ENCODE results near the gene SLC24A4. TPM values are rescaled to one million over a fixed set of nuclear protein-coding genes. Genes with fewer than 3 reads are reported as not detected.
"Not testable (repeated sequence)": the region's sequence is repeated elsewhere in the genome, so short reads cannot be mapped to it uniquely, and the experiment has no call there.

The SLC24A4 gene
- total and polyA plus RNA-seq, 4 donors: 0.47 to 2.4 (median 1.0) TPM

DNA sequence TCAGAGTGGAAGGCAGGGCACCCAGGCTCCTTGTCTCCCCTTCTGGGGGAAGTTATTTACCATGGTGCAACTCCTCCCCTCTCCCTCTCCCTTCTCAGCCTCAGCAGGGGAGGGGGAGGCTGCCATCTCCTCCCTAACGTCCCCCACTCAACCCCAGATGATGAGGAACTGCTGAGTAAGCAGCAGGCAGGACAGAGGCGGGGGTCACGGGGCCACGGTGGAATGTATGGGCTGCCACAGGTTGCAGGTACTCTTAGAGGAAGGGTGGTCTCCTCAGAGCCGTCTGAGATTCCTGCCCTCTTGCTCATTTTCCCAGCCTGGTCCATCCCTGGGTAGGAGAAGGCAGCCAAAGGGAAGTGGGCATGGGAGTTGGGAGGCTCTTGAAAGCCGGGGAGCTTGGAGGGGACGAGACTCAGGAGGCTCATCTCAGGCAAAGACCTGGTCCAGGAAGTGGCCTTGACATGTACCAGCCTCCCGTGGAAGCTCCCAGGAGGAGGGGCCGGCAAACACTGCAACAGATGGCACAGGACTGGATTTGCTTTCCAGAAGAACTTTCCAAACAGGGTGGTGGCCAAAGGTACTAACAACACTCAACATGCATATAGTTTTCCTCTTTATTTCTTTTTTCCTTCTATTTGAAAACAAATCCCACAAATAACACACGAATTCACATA lies 209.7 kb downstream of the SLC24A4 start:
- Histone ChIP-seq H3K4me1 (ENCODE audit: control insufficient read depth in 5 of 5, insufficient read depth in 5 of 5, low read length in 5 of 5) (peaks cover 0 to 22% (median 7%) of the 10 kb centered on the region in 5 donors), H3K27me3 (ENCODE audit: control insufficient read depth in 3 of 3, insufficient read depth in 3 of 3, low read length in 2 of 3) (no peaks in the 10 kb centered on the region), H3K4me3 (no peak overlapping the region), H3K9ac (ENCODE audit: insufficient read depth in 1 of 2, low read length in 2 of 2) (no peak overlapping the region), H3K36me3 (ENCODE audit: control insufficient read depth in 4 of 4, insufficient read depth in 4 of 4, low read length in 4 of 4) (no peaks in the 10 kb centered on the region), H3K9me3 (ENCODE audit: control insufficient read depth in 4 of 4, insufficient read depth in 3 of 4, low read length in 3 of 4) (no peaks in the 10 kb centered on the region), H3K27ac (ENCODE audit: low read depth in 1 of 2, low read length in 1 of 2) (peak overlapping the region in 1 of 2 donors; percentile 14)
- no peak for ATAC-seq (ENCODE audit: insufficient read depth, low FRiP score)
- TF ChIP-seq, protein P1, sequence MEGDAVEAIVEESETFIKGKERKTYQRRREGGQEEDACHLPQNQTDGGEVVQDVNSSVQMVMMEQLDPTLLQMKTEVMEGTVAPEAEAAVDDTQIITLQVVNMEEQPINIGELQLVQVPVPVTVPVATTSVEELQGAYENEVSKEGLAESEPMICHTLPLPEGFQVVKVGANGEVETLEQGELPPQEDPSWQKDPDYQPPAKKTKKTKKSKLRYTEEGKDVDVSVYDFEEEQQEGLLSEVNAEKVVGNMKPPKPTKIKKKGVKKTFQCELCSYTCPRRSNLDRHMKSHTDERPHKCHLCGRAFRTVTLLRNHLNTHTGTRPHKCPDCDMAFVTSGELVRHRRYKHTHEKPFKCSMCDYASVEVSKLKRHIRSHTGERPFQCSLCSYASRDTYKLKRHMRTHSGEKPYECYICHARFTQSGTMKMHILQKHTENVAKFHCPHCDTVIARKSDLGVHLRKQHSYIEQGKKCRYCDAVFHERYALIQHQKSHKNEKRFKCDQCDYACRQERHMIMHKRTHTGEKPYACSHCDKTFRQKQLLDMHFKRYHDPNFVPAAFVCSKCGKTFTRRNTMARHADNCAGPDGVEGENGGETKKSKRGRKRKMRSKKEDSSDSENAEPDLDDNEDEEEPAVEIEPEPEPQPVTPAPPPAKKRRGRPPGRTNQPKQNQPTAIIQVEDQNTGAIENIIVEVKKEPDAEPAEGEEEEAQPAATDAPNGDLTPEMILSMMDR (IDR thresholded peaks at IDR 0.05; ENCODE audit: control extremely low read depth, extremely low read depth): no peak
- 40 to 54% methylated on average over 10 of the region's 10 CpGs for WGBS, 2 donors
- no peak for DNase-seq

DNA sequence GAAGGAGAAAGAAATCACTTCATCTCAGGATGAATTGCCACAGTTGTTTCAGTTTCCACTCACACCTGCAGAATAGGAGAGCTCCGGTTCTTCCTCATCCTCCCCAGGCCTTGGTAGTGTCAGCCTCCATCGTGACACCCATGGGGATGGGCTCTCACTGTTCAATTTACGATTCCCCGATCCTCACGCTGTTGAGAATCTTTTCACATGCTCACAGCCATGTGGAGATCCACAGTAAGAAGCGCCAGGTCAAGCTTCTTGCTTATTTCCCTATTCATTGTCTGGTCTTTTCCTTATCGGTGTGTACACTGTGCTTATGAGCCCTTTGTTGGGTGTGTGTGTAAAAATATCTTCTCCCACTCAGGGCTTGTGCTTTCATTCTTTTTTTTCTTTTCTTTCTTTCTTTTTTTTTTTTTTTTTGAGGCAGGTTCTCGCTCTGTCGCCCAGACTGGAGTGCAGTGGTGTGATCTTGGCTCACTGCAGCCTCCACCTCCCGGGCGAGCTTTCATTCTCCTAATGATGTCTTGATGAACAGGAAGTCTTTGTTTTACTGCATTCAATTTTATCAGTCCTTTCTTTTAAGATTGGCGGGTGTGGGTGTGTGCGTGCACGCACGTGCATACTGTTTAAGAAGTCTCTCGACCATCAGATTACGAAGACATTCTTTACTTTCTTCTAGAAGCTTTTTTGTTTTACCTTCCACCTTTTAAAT lies 212.1 kb downstream of the SLC24A4 start:
- ATAC-seq (ENCODE audit: insufficient read depth, low FRiP score): no peak
- no peak for DNase-seq

DNA sequence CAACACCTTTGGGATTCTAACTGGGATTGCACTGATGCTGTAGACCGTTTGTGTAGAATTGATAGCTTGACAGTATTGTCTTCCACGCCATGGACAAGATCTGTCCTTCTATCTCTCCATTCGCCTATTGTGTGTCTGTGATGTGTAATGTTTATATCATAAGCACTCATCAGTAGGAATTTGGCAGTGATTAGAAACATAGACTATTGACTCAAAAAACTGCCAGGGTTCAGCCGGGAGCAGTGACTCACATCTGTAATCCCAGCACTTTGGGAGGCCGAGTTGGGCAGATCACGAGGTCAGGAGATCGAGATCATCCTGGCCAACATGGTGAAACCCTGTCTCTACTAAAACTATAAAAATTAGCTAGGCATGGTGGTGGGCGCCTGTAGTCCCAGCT lies 213.3 kb downstream of the SLC24A4 start:
- not testable (repeated sequence) for H3K9me3 ChIP-seq (ENCODE audit: control insufficient read depth in 4 of 4, insufficient read depth in 3 of 4, low read length in 3 of 4); ATAC-seq (ENCODE audit: insufficient read depth, low FRiP score); H3K4me3 ChIP-seq; H3K27me3 ChIP-seq (ENCODE audit: control insufficient read depth in 3 of 3, insufficient read depth in 3 of 3, low read length in 2 of 3); H3K9ac ChIP-seq (ENCODE audit: insufficient read depth in 1 of 2, low read length in 2 of 2); H3K36me3 ChIP-seq (ENCODE audit: control insufficient read depth in 4 of 4, insufficient read depth in 4 of 4, low read length in 4 of 4)
- DNase-seq: peak in 1 of 3 donors; percentile 56
- WGBS, 2 donors: 76 to 83% methylated on average over 8 of the region's 8 CpGs
- peaks cover 8 to 45% (median 20%) of the 10 kb centered on the region in 5 donors for H3K4me1 ChIP-seq (ENCODE audit: control insufficient read depth in 5 of 5, insufficient read depth in 5 of 5, low read length in 5 of 5)
- peak overlapping the region in 1 of 2 donors; percentile 8 for H3K27ac ChIP-seq (ENCODE audit: low read depth in 1 of 2, low read length in 1 of 2)

More for the DNA sequence above, 212.1 kb downstream of the SLC24A4 start:
- 54 to 69% methylated on average over 17 of the region's 17 CpGs for WGBS, 2 donors
- Histone ChIP-seq H3K4me1 (ENCODE audit: control insufficient read depth in 5 of 5, insufficient read depth in 5 of 5, low read length in 5 of 5) (peaks cover 6 to 35% (median 20%) of the 10 kb centered on the region in 5 donors), H3K4me3 (no peak overlapping the region), H3K27ac (ENCODE audit: low read depth in 1 of 2, low read length in 1 of 2) (peak overlapping the region in 1 of 2 donors; percentile 48), H3K9ac (ENCODE audit: insufficient read depth in 1 of 2, low read length in 2 of 2) (no peak overlapping the region), H3K36me3 (ENCODE audit: control insufficient read depth in 4 of 4, insufficient read depth in 4 of 4, low read length in 4 of 4) (no peaks in the 10 kb centered on the region), H3K9me3 (ENCODE audit: control insufficient read depth in 4 of 4, insufficient read depth in 3 of 4, low read length in 3 of 4) (no peaks in the 10 kb centered on the region), H3K27me3 (ENCODE audit: control insufficient read depth in 3 of 3, insufficient read depth in 3 of 3, low read length in 2 of 3) (no peaks in the 10 kb centered on the region)
- TF ChIP-seq, protein P1 (IDR thresholded peaks at IDR 0.05; ENCODE audit: control extremely low read depth, extremely low read depth): no peak

DNA sequence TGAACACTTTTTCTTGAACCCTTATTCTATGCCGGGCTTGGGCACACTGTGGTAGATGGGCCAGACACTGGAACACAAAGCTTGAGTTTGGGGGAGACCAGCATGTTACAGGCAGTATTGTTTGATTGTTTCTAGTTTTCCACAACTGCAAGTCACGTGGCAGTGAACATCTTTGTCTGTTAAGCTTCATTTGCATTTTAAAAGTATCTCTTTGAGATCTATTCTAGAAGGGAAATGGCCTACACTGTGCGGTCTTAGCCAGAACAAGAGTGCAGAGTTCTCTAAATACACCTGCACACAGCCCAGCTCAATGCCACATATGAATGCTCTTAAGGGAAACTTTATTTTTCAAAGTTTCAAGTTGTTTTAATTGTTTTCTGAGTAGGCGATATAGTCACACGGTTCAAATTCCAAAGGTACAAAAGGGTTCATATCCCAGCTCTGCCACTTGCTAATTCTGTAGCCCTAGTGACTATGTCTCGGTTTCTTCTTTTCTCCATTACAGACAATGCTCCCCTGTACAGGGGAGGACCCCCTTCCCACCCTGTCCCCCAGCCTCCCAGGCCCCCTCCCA lies 215.5 kb downstream of the SLC24A4 start:
- whole genome bisulfite sequencing, 2 donors: 79 to 82% methylated on average over 6 of the region's 6 CpGs
- Histone ChIP-seq H3K4me1 (ENCODE audit: control insufficient read depth in 5 of 5, insufficient read depth in 5 of 5, low read length in 5 of 5) (peaks cover 9 to 38% (median 20%) of the 10 kb centered on the region in 5 donors), H3K27me3 (ENCODE audit: control insufficient read depth in 3 of 3, insufficient read depth in 3 of 3, low read length in 2 of 3) (no peaks in the 10 kb centered on the region), H3K36me3 (ENCODE audit: control insufficient read depth in 4 of 4, insufficient read depth in 4 of 4, low read length in 4 of 4) (no peaks in the 10 kb centered on the region), H3K4me3 (no peak overlapping the region), H3K9me3 (ENCODE audit: control insufficient read depth in 4 of 4, insufficient read depth in 3 of 4, low read length in 3 of 4) (no peaks in the 10 kb centered on the region), H3K27ac (ENCODE audit: low read depth in 1 of 2, low read length in 1 of 2) (no peak overlapping the region), H3K9ac (ENCODE audit: insufficient read depth in 1 of 2, low read length in 2 of 2) (no peak overlapping the region)
- DNase-seq (no peak), ATAC-seq (ENCODE audit: insufficient read depth, low FRiP score) (no peak)
- TF ChIP-seq, protein P1 (IDR thresholded peaks at IDR 0.05; ENCODE audit: control extremely low read depth, extremely low read depth): no peak

All from lung (tissue), 12 donors.